Adrenal gland (tissue), 5 donors: ENCODE measurements around the gene GNPAT.

Experiments
- CTCF ChIP-seq, 6 experiments: fragments of 450-650 bp in 4 of 6; fragments of 200-600 bp in 2 of 6; sonication (generic) in 1 of 6; IDR thresholded peaks; 1 replicate in 5 of 6; 2 replicates in 1 of 6; pipeline versions ENCODE4 v1.5.1 to v1.8.0; 2016 to 2021; ENCODE audit warnings: antibody characterized with exemption in 6 of 6, mild to moderate bottlenecking in 2 of 6, moderate library complexity in 1 of 6
- POLR2A ChIP-seq, 2 donors: fragments of 450-650 bp; IDR thresholded peaks; one replicate each; pipeline ENCODE4 v1.6.1; 2017; ENCODE audit warnings: antibody characterized with exemption in 2 of 2, mild to moderate bottlenecking in 2 of 2, moderate library complexity in 1 of 2
- donor health status: DM: no; HTN: no; CAD: no.

- no peak for TF ChIP-seq POLR2A (IDR thresholded peaks at IDR 0.05)
- peak; percentile 17 to 53 (median 49) for TF ChIP-seq CTCF (IDR thresholded peaks at IDR 0.05)
Observed at GRCh38 chr1:231315887-231316286, 74.9 kb downstream of the GNPAT start.
